Gastroesophageal sphincter (tissue), 4 donors: ENCODE measurements around the gene SLC5A4. TPM values are rescaled to one million over a fixed set of nuclear protein-coding genes. Genes with fewer than 3 reads are reported as not detected.
"Not testable (repeated sequence)": the region's sequence is repeated elsewhere in the genome, so short reads cannot be mapped to it uniquely, and the experiment has no call there.

Source experiments
- ATAC-seq: fragments of 150-250 bp; one replicate; pipeline ENCODE4 v1.9.1; 2016; ENCODE audit warnings: mild to moderate bottlenecking, moderate library complexity
- H3K27ac ChIP-seq, 4 donors: fragments of 200-600 bp; sonication (generic) in 3 of 4; 1 replicate in 3 of 4; 2 replicates in 1 of 4; pipeline ENCODE4 v1.5.1; 2016 to 2019
- H3K27me3 ChIP-seq: fragments of 200-600 bp; sonication (generic); one replicate; pipeline ENCODE4 v1.5.1; 2019
- H3K36me3 ChIP-seq, 2 donors: fragments of 200-600 bp; sonication (generic); one replicate each; pipeline ENCODE4 v1.5.1; 2019; ENCODE audit warnings: control low read depth in 1 of 2
- H3K4me1 ChIP-seq, 3 donors: fragments of 200-600 bp; sonication (generic); 1 replicate in 2 of 3; 2 replicates in 1 of 3; pipeline ENCODE4 v1.5.1; 2016 to 2019; ENCODE audit warnings: control low read depth in 2 of 3
- H3K4me3 ChIP-seq, 2 donors: fragments of 200-600 bp; sonication (generic); one replicate each; pipeline ENCODE4 v1.5.1; 2019; ENCODE audit warnings: mild to moderate bottlenecking in 1 of 2, moderate library complexity in 1 of 2
- H3K9me3 ChIP-seq, 3 donors: fragments of 200-600 bp; sonication (generic); one replicate each; pipeline ENCODE4 v1.5.1; 2017 to 2019; ENCODE audit warnings: control low read depth in 2 of 3
- CTCF ChIP-seq, 4 experiments: fragments of 200-600 bp in 2 of 4; fragments of 450-650 bp in 2 of 4; sonication (generic) in 1 of 4; IDR thresholded peaks; one replicate each; pipeline ENCODE4 v1.5.1; 2017 to 2019; ENCODE audit warnings: antibody characterized with exemption in 4 of 4, mild to moderate bottlenecking in 2 of 4, moderate library complexity in 2 of 4
- EP300 ChIP-seq: sonication (generic); formaldehyde crosslinking; IDR thresholded peaks from one replicate; pipeline ENCODE4 v1.6.1; 2017; ENCODE audit warnings: antibody characterized with exemption, mild to moderate bottlenecking
- POLR2A ChIP-seq, 2 donors: fragments of 450-650 bp; IDR thresholded peaks; one replicate each; pipeline ENCODE4 v1.6.1; 2017; ENCODE audit warnings: antibody characterized with exemption in 2 of 2, mild to moderate bottlenecking in 2 of 2, moderate library complexity in 1 of 2
- POLR2AphosphoS5 ChIP-seq: sonication (generic); formaldehyde crosslinking; IDR thresholded peaks from one replicate; pipeline ENCODE4 v1.6.1; 2017; ENCODE audit warnings: antibody characterized with exemption
- WGBS, 2 donors: methylation state at CpG; one replicate each; pipeline ENCODE4 v1.1.5; 2018; ENCODE audit warnings: low coverage in 1 of 2; 5-methylcytosine and 5-hydroxymethylcytosine counted together
- total RNA-seq, 4 donors: library from RNA; depleted of rRNA; stranded (reverse); fragments of >200 nt; gene quantifications; one replicate each; pipeline ENCODE4 v1.1.0, GENCODE V29; 2016

The SLC5A4 gene
- total RNA-seq, 4 donors from 2014 or later = 0.39 to 0.78 TPM; not detected in 2

GRCh38 chr22:32270641-32271369, 15.7 kb upstream of the SLC5A4 start:
- Histone ChIP-seq H3K27ac (no peak overlapping the region), H3K27me3 (peaks cover 15% of the 10 kb centered on the region), H3K4me1 (peaks cover 0 to 6% (median 0%) of the 10 kb centered on the region in 3 donors), H3K36me3 (no peaks in the 10 kb centered on the region), H3K9me3 (no peaks in the 10 kb centered on the region), H3K4me3 (no peak overlapping the region)
- TF ChIP-seq POLR2AphosphoS5 = no peak
- WGBS, 2 donors = 63% methylated on average over 3 of the region's 25 CpGs; no CpG with 5 or more reads in 1 of the 2 donors
- ATAC-seq = no peak

- no peak for ATAC-seq
- peaks cover 15% of the 10 kb centered on the region for H3K27me3 ChIP-seq
- no peaks in the 10 kb centered on the region for H3K9me3 ChIP-seq
- no peak overlapping the region for H3K27ac ChIP-seq
- WGBS, 2 donors = 67 to 73% methylated on average over 4 to 6 of the region's 16 CpGs
- H3K4me1 ChIP-seq = peaks cover 0 to 9% (median 0%) of the 10 kb centered on the region in 3 donors
- no peaks in the 10 kb centered on the region for H3K36me3 ChIP-seq
- H3K4me3 ChIP-seq = no peak overlapping the region
- TF ChIP-seq POLR2AphosphoS5 (no peak), CTCF (IDR thresholded peaks at IDR 0.05) (no peak), EP300 (no peak), POLR2A (IDR thresholded peaks at IDR 0.05) (no peak)
These were observed 14.2 kb upstream of the SLC5A4 start for GRCh38 chr22:32269316-32269715.

DNA sequence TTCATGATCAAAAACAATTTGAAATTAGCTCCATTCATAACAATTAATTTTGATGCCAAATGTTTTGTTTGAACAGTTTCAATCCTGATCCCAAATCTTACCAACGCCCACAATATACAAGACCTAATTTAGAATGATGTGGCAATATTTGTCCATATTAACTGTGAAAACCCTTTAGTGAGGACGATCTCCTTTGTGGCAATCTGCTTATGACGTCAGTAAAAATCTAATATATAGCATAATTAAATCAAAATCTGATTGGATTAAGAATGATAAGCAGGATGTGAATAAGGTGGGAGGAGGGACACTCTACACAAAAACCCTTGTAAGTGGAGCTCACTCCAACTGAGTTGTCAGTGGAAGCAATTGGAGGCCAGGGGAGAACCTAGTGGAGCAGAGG, 11.9 kb upstream of the SLC5A4 start:
- H3K36me3 ChIP-seq = no peaks in the 10 kb centered on the region
- H3K27me3 ChIP-seq = peaks cover 15% of the 10 kb centered on the region
- no peak overlapping the region for H3K4me3 ChIP-seq
- H3K27ac ChIP-seq = no peak overlapping the region
- H3K9me3 ChIP-seq = no peaks in the 10 kb centered on the region
- peaks cover 0 to 9% (median 0%) of the 10 kb centered on the region in 3 donors for H3K4me1 ChIP-seq
- no peak for ATAC-seq
- WGBS, 2 donors = 59 to 65% methylated on average over 3 of the region's 3 CpGs
- no peak for TF ChIP-seq EP300
- TF ChIP-seq POLR2A (IDR thresholded peaks at IDR 0.05) = no peak
- no peak for TF ChIP-seq POLR2AphosphoS5
- no peak for TF ChIP-seq CTCF (IDR thresholded peaks at IDR 0.05)

DNA sequence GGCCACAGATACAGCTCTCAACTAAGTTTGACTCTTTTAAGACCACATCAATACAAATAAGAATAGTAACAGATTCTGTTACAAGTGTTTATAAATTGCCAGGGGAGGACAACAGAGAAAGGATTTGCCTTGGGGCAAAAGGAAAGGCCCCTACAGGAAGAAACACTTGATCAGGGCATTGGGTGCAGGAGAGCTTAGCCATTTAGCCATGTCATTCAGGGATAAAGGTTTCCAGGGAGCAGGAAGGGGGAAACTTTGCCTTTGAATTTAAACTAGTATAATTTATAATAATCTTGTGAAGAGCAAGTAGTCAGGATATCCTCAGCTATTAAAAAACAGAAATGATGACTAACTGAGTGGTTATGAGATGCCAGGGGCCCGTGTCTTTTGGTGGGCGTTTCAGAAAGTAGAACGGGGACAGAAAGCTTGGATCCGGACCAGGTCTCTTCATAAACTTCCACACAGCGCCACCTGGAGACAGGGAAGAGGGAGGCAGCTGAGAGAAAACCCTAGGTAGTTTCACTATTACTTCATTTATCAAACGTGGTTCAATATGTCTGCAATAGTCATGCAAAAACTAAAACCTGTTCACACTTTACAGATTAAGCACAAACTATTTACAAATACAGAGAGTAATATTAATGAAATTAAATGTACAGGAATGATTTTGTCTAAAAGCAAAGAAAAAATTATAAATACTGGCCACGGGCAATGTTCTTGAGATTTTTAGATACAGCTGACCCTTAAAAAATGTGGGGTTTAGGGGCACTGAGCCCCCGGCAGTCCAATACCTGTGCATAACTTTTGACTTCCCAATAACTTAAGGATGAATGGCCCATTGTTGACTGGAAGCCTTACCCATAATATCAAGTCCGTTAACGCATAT, 11.0 kb upstream of the SLC5A4 start:
- no peak overlapping the region for H3K27ac ChIP-seq
- peaks cover 0 to 9% (median 0%) of the 10 kb centered on the region in 3 donors for H3K4me1 ChIP-seq
- peaks cover 14% of the 10 kb centered on the region for H3K27me3 ChIP-seq
- TF ChIP-seq POLR2A (IDR thresholded peaks at IDR 0.05) (no peak), EP300 (no peak), CTCF (IDR thresholded peaks at IDR 0.05) (peak; percentile 65 to 82 (median 71))
- peak; percentile 67 for ATAC-seq
- no peaks in the 10 kb centered on the region for H3K9me3 ChIP-seq
- WGBS, 2 donors = 22 to 30% methylated on average over 9 to 10 of the region's 10 CpGs
- H3K36me3 ChIP-seq = no peaks in the 10 kb centered on the region
- H3K4me3 ChIP-seq = no peak overlapping the region

DNA sequence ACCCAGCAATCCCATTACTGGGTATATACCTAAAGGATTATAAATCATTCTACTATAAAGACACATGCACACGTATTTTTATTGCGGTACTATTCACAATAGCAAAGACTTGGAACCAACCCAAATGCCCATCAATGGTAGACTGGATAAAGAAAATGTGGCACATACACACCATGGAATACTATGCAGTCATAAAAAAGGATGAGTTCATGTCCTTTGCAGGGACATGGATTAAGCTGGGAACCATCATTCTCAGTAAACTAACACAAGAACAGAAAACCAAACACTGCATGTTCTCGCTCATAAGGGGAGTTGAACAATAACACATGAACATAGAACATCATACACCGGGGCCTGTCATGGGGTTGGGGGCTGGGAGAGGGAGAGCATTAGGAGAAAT, 8.5 kb upstream of the SLC5A4 start:
- H3K36me3 ChIP-seq, H3K27ac ChIP-seq, H3K4me3 ChIP-seq, H3K4me1 ChIP-seq, H3K9me3 ChIP-seq, ATAC-seq: not testable (repeated sequence)
- WGBS, 2 donors = 82 to 92% methylated on average over 4 of the region's 4 CpGs
- H3K27me3 ChIP-seq = peaks cover 20% of the 10 kb centered on the region
